Endometrium (tissue), 2 donors: Measurements from ENCODE around the gene ANKH.
"Not testable (repeated sequence)": the region's sequence is repeated elsewhere in the genome, so short reads cannot be mapped to it uniquely, and the experiment has no call there.

Experiments
- FAIRE-seq: peaks from 2 replicates; lab custom pipeline; 2012; peaks lifted over from hg19 to GRCh38; lab: Jason Lieb, UNC
- donor health status: control.
- donor health status: control.

Gene ANKH

DNA sequence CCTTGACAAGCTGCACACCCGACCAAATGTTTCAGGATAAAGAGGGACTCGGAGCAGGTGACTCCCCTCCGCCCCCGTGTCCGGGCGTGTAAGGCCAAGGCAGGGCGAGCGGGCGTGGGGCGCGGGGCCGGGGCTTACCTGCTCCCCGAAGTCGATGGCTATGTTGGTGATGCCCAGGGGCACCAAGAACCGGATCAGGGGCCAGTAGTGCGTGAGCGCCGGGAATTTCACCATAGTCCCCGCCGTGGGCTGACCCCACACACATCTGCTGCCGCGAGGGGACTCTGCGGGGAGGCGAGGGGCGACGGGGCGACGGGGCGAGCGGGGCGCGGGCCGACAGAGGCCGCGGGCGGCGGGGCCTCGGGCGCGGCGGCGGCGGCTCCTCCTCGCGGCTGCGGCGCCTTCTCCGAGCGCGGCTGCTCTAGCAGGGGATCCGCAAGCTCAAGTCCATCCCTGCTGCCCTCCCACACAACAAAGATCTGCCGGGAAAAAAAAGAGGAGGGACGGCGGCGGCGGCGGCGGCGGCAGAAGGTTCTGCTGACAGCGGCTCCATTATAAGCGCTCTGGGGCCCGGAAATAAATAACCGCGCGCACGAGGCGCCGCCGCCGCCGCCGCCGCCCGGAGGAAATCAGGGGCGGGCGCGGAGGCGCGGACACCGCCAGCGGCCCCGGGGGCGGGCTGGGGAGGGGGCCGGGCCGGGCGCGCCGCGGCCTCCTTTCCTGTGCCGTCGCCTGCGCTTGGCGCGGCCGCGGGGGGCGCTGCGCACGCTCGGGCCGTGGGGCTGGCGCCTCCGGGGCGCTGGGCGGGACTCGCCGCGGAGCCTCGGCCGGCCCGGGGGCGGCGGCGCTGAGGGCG, at the start of gene ANKH:
TSS of gene ANKH (minus strand) at position 565 of the 856 bp plus-strand sequence. CDS start at position 234, 331 bp downstream.
- no peak for FAIRE-seq

DNA sequence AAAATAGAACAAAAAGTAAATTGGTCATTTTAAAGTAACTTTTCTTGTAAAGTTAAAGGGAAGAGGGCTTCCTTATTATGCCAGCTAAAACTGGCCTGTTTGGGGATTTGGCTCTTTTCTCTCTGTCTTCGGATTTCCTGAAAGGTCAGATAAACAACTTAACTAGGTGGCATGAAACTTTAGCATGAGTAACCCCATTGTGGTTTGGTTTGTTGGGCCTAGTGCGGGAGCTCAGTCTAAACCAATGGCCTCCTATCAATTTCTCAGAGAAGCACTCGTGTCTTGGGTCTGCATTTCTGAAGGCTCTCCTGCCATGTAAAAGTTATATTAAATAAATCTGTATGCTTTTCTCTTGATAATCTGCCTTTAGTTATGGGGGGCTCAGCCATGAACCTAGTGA, 48.5 kb upstream of the ANKH start:
- FAIRE-seq = no peak

DNA sequence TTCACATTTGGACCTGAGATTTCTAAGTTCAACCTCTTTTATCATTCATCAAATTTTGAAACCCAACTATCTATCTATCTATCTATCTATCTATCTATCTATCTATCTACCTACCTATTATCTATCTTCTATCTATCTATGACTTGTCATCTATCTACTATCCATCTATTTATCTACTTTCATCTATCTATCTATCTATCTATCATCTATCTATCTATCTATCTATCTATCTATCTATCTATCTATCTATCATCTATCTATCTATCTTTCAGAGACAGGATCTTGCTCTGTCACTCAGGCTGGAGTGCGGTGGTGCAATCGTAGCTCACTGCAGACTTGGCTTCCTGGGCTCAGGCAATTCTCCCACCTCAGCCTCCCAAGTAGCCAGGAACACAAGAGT, 47.5 kb upstream of the ANKH start:
- FAIRE-seq = not testable (repeated sequence)

DNA sequence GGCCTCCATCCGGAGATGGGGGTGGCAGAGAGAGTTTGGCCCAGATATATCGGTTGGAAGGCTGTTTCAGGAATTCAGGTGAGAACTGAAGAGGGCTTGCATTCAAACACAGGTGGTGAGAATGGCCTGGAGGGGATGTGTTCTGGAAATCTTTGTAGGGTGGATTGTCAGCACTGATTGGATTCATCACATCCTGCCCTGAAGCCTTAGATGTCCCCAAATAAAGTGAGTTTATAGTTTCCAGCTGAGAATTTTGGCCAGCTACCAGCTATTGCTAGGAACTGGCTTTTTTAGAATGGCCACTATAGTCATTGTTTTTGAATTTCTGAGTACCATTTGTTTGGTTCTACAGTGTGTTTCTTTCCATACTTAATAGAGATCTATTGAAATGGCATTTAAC, 46.1 kb upstream of the ANKH start:
- FAIRE-seq = peak; percentile 57

DNA sequence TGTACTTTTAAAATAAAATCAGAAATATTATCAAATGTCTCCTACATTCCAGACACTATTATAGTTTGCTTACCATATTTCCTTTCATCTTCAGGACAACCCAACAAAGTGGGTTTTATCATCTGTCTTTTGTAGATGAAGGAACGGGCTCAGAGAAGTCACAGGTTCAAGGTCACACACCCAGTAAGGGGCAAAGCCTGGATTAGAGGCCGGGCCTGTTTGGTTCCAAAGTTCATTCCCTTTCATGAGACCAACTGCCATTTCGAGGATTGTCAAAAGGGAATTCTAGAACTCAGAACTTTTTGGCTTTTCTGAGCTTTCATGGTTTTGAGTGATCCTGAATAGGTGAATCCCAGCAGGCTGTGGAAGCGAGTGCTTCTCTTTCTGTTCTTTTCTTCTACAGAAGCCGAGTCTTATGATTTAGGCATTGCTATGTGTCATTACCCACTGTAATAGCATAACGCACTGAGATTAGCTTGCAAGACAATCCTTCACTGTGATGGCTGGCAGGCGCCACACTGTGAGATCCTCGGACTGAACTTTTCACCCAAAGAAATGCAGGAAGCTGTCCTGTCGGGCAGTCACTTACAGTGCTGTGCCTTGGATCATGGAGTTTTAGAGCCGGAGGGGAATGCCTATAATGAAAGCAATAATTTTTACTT, 43.8 kb upstream of the ANKH start:
- no peak for FAIRE-seq

DNA sequence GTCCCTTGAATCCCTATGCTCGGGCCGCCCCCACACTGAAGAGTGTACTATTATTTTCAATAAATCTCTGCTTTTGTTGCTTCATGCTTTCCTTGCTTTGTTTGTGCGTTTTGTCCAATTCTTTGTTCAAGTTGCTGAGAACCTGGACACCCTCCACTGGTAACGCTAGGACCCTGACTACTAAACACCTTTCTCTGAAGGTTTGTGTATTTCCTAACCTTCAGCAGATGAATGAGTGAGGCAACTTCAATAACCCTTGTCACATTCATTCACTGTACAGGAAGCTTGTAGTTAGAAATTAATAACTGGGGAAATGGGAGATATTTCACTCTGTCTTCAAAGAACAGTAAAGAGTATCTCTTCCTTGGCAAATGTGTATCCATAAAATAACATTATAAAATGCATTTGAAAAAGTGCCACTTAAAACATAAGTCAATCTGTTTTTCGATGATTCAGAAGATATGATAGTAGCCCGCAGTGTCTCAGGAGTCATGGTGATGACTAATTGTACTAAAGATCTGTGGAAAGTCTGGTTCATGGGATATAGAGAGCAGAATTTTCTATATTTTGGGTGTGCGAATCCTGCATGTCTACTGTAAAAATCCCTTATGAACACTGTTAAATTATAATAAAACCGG, 43.2 kb upstream of the ANKH start:
- FAIRE-seq = no peak

DNA sequence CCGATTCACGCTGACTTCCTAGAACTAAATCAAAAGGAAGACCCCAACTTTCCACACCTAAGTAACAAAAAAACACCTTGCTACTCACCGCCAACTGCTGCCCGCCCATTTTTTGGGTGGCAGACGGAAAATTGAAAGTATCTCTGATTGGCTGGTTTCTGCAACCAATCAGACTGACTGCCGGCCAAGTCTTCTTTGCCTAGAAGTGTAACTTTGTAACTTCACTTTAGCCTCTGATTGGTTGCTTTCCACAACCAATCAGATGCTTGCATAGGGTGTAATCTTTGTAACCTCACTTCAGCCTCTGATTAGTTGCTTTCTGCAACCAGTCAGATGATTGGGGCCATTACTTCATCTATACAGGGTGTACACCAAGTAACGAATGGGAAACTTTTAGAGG, 42.6 kb upstream of the ANKH start:
- no peak for FAIRE-seq

DNA sequence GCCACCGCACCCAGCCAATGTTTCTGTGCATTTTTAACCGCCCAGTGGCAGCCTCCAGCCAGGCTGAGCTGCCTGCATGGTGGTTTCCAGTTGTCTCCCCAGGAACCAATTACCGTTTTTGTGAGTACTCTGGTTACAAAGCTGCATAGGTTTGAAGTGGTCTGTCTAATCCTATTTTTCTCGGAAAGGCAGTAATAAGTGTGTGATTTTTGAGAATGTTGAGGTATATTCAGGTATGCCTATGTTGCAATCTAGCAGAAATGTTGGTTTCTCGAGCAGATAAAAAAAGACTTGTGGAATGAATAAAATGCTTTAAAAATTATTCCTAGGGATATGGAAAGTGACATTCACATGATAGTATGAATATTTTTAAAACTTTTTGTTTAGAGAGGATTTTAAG, 41.5 kb upstream of the ANKH start:
- FAIRE-seq = no peak

DNA sequence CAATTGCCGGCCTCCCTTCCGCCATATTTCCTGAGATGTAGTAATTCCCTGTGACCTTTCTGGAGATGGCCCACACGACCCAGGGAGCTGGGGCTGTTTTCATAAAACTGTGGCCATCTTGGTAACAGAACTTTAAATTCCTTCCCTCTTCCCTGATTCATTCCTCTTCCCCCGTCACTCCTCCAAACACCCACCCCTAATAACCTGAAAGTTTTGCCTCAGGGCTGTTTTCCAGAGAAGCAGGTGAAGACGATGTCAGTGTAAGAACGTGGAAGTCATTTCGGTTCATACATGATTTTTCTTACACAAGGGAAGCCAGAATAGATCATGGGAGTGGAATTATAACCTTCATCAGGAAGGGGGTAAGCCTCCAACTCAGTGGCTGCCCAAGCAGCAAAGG, 40.6 kb upstream of the ANKH start:
- FAIRE-seq = no peak

DNA sequence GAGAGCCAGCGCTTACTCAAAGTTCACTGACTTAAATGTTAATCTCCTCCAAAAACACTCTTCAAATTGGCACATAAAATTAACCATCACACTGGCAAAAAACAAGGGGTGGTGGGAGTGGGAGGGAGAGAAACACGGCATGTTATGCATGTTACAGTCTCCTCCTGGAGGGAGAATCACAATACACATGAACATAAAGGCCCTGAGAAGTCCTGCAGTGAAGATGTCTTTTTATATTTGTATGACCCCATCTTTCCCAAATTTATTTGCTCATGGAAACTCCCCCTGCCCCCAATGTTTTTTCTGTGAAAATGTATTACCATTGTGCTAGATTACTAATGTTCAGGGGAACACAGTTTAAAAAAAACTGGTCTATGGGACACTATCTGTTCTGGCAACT, 37.8 kb upstream of the ANKH start:
- no peak for FAIRE-seq

DNA sequence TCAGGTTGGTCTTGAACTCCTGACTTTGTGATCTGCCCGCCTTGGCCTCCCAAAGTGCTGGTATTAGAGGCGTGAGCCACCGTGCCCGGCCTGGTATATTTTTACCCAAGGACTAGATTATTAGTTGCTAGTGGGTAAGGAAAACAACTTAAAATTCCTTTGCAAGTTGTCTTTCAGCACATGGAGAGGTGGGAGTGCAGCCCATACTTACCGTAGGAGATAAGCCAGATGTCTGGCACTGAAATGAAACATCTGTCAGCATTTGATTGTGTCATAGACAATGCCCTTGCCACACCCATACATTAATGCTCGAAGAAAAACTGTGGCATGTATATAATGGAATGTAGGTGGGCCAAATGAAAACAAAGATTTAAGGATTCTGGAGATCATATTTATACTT, 36.6 kb upstream of the ANKH start:
- FAIRE-seq = no peak

DNA sequence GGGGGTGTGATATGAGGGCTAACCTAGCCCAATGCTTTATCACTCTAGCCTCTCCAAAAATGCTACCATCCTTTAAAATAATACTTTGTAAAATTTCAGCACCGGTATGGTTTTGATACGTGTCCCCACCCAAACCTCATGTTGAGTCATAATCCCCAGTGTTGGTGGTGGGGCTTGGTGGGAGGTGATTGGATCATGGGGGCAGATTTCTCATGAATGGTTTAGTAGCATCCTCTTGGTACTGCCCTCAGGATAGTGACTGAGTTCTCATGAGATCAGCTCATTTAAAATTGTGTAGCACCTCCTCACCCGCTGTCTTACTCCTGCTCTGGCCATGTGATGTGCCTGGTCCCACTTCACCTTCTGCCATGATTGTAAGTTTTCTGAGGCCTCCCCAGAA, 35.0 kb upstream of the ANKH start:
- no peak for FAIRE-seq

DNA sequence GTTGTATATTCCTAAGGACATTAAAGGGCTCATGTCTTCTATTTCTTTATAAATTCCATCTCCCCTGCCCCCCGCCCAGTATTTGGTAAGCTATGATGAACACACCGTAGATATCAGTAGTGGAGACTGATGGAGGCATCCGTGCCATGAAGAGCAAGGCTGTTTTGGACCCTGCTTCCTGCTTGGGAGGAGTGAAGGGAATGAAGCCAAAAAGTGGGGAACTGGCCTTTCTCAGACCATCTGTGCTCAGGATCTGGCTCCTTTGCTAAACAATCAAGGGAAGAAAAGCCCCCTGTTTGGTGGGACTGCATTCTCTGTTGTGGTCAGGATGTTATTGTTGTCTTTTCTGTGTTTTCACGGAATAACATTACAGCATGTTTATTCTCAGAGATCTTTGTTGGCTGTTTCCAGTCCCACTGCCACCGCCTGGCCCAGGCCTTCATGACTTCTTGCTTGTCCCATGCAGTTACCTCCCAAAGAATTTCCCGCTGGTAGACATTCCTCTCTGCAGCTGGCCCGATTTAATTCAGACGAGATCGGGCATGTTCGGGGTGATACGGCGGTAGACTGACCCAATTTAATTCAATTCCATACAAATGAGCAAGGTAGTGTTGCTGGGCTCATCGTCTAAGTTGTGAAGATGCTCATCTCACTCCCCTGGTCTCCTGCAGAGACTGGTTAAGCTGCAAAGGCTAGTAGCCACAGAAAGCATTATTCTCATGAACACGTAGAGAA, 31.4 kb upstream of the ANKH start:
- FAIRE-seq = no peak

DNA sequence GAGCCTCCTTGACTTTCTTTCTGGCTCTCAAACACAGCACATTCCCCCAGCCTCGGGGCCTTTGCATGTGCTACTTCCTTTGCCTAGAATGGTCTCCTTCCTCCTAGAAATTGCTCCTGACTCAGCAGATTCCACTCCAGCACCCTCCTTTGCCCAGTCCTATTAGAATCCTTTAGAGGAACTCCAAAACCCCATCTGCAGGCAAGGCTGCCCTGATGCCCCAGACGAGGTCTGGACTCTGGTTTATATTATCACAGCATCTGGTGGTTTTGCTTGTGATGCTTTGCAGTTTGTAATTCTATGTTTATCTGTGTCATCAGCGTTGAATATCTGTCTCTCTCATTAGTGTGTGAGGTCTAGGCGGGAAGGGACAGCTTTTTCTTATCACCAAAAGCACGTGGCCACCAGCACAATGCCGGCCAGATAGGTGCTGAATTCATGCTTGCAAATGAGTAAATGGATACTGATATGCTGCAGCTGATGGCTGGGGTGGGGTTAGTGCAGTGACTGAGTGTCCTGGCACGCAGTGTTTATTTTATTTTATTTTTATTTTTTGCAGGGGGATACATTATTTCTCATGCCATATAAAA, 30.0 kb upstream of the ANKH start:
- no peak for FAIRE-seq

DNA sequence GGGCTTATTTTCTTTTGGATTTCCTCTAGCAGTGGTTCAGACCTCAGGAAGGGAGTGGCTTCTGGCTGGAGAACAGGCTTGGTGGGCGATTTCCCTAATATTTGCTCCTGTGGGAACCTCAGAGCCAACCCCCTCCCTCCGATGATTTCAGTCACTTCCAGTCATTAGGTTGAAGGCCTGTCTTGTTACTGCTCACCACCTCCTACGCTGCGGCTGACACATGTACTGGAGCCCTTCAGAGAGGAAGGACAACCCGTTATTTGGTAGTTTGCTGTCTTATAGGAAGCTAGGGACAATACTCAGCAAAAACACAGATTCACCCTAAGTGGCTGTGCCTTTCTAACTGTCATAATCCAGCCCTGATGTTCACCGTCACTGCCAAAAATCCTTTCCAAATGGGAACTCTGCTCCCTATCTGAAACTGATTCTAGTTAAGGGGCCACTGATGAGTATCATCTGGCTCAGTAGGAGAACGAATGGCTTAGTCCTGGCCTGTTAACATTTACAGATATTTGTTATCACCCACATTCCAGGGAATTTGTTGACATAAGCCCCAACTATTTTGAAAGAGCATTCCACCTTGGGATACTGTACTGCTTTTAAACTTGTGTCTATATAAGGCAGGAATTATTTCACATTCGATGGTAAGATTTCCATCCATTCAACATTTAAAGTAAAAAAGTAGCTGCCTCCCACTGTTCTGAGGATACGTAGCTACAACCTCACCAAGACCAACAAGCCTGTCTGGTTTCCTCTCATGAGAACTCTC, 29.3 kb upstream of the ANKH start:
- FAIRE-seq = no peak

DNA sequence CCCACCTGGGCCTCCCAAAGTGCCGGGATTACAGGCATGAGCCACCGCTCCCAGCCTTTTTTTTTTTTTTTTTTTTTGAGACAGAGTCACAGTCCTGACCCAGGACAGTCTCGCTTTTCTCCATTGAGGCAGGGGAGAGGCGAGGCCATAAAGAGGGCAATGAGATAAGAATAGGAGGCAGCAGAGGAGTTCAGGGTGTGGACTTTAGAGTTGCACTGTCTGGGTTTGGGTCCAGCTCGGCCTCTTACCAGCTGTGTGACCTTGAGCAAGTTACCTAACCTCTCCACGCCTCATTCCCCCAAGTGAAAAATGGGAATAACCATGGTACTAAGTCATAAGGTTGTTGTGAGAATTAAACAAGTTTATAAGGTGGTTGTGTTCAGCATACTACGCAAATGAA, 24.6 kb upstream of the ANKH start:
- FAIRE-seq = no peak

DNA sequence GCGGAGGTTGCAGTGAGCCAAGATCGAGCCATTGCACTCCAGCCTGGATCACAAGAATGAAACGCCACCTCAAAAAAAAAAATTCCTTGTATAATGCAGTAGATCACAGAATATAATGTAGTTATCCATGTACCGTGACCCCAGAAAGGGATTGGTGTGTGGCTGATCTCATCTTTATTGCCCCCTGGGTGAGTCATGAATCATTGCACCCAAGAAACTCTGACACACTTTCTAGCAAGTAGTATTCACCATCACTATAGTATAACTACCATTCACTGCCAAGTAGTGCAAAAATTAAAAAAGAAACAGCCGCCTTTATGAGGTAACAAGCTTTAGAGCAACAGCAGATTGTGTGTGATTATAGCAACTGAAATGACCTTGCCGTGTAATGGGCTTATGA, 23.7 kb upstream of the ANKH start:
- no peak for FAIRE-seq

DNA sequence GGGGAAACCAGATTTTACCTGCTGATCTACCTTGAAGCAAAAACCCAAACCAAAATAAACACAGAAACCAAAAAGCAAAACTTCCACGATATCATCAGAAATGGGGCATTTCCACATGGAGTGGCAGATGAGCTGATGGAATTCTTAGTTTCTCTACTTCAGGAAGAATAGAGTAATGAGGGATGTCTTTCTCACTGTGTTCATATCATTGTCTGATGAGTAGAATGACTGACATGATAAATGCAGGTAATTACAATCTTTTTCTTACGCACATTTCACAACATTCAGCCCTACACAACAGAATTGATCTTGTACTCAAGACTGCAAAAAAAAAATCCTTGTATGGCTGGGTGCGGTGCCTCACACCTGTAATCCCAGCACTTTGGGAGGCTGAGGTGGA, 23.2 kb upstream of the ANKH start:
- FAIRE-seq = no peak

DNA sequence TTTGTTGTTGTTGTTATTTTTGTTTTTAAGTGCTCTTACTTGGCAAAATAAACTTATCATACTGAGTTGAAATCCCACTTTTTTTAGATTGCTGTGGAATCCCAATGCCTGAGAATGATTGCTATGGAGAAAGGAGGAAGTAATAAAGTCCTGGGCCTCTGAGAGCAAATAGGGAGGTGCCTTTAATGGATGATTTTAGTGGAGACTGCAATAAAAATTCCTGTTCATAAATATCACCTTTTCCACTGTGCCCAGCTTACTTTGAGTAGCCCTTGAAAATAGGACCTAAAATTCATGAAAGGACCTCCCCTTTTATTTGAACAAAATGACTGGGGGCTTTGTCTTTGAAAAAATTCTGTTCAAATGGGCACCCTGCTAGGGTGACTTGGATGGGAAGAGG, 21.8 kb upstream of the ANKH start:
- no peak for FAIRE-seq

DNA sequence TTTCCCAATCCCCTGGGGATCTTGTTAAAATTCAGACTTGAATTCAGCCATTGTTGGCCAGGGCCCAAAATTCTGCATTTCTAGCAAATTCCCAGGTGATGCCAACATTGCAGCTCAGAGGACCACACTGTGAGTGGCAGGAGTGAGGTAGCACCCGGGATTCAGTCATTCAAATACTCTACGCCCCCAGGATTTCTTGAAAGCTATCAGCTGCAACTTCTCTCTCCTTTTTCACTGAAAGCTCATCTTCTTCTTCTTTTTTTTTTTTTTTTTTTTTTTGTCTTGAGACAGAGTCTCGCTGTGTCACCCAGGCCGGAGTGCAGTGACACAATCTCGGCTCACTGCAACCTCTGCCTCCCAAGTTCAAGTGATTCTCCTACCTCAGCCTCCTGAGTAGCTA, 19.3 kb upstream of the ANKH start:
- FAIRE-seq = no peak

DNA sequence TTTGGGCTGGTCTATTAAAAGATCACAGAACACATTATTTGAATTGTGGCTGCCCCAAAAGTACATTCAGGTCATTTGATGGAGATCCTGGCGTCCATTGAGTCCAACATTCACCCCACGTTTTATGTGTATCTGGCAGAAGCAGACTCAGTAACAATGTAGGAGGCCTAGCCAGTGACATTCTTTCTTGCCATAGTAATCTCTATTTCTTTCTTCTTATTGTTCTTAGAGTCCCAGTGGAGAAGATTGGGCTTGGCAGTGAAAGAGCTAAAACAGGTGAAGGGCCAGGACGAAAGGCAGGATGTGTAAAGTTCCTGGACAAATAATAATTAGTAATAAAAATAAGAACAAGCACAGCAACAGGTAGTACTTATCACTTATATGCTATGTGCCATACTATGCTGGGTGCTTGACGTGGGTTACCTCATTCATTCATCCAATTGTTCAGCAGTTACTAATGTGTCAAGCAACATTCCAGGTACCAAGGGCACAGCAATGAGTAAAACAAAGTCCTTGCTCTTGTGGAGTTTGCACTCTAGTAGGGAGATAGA, 12.6 kb upstream of the ANKH start:
- FAIRE-seq = no peak
